ENCODE measurements around the gene ANKRD50.

ANKRD50 gene

GRCh38 chr4:124691801-124692200 lies 20.7 kb downstream of the ANKRD50 start:
- Histone ChIP-seq H3K4me1 (ENCODE audit: insufficient read depth, low read length, severe bottlenecking) (no peaks in the 10 kb centered on the region), H3K9ac (ENCODE audit: low read length) (no peak overlapping the region), H3K9me2 (ENCODE audit: low read depth, low read length) (no peaks in the 10 kb centered on the region), H3F3A (ENCODE audit: insufficient read depth, low read length) (no peaks in the 10 kb centered on the region), H3K36me3 (ENCODE audit: insufficient read depth, low read length) (no peaks in the 10 kb centered on the region), H3K9me3 (ENCODE audit: low read length) (no peaks in the 10 kb centered on the region), H3K4me3 (ENCODE audit: low read depth, low read length, poor library complexity, severe bottlenecking) (no peak overlapping the region), H2AFZ (ENCODE audit: low read length) (no peak overlapping the region), H3K79me2 (ENCODE audit: insufficient read depth, low read length) (no peaks in the 10 kb centered on the region), H3K27ac (ENCODE audit: low read depth, low read length, poor library complexity, severe bottlenecking) (no peak overlapping the region), H3K4me2 (ENCODE audit: low read length) (no peak overlapping the region), H4K20me1 (ENCODE audit: insufficient read depth, low read length) (no peaks in the 10 kb centered on the region), H3K27me3 (ENCODE audit: insufficient read depth, low read length) (no peaks in the 10 kb centered on the region)
- no peak for TF ChIP-seq CTCF (IDR thresholded peaks at IDR 0.05; ENCODE audit: low read length)
- TF ChIP-seq EZH2 (IDR thresholded peaks at IDR 0.05; ENCODE audit: borderline replicate concordance, low read length): no peak

- Histone ChIP-seq H3K4me2 (ENCODE audit: low read length) (no peak overlapping the region), H2AFZ (ENCODE audit: low read length) (no peak overlapping the region), H3F3A (ENCODE audit: insufficient read depth, low read length) (no peaks in the 10 kb centered on the region), H3K9me2 (ENCODE audit: low read depth, low read length) (no peaks in the 10 kb centered on the region), H3K9me3 (ENCODE audit: low read length) (no peaks in the 10 kb centered on the region), H4K20me1 (ENCODE audit: insufficient read depth, low read length) (no peaks in the 10 kb centered on the region), H3K36me3 (ENCODE audit: insufficient read depth, low read length) (no peaks in the 10 kb centered on the region), H3K4me3 (ENCODE audit: low read depth, low read length, poor library complexity, severe bottlenecking) (no peak overlapping the region), H3K4me1 (ENCODE audit: insufficient read depth, low read length, severe bottlenecking) (no peaks in the 10 kb centered on the region), H3K27me3 (ENCODE audit: insufficient read depth, low read length) (no peaks in the 10 kb centered on the region), H3K27ac (ENCODE audit: low read depth, low read length, poor library complexity, severe bottlenecking) (no peak overlapping the region), H3K9ac (ENCODE audit: low read length) (no peak overlapping the region), H3K79me2 (ENCODE audit: insufficient read depth, low read length) (no peaks in the 10 kb centered on the region)
- TF ChIP-seq CTCF (IDR thresholded peaks at IDR 0.05; ENCODE audit: low read length) (no peak), EZH2 (IDR thresholded peaks at IDR 0.05; ENCODE audit: borderline replicate concordance, low read length) (no peak)
Measured at GRCh38 chr4:124686279-124686678, 26.3 kb downstream of the ANKRD50 start.

- no peak overlapping the region for H2AFZ ChIP-seq (ENCODE audit: low read length)
- no peak overlapping the region for H3K4me2 ChIP-seq (ENCODE audit: low read length)
- no peaks in the 10 kb centered on the region for H3K36me3 ChIP-seq (ENCODE audit: insufficient read depth, low read length)
- H3K27ac ChIP-seq (ENCODE audit: low read depth, low read length, poor library complexity, severe bottlenecking): no peak overlapping the region
- no peaks in the 10 kb centered on the region for H3K79me2 ChIP-seq (ENCODE audit: insufficient read depth, low read length)
- H3K9me3 ChIP-seq (ENCODE audit: low read length): no peaks in the 10 kb centered on the region
- H3K27me3 ChIP-seq (ENCODE audit: insufficient read depth, low read length): no peaks in the 10 kb centered on the region
- H3K9me2 ChIP-seq (ENCODE audit: low read depth, low read length): no peaks in the 10 kb centered on the region
- H3K9ac ChIP-seq (ENCODE audit: low read length): no peak overlapping the region
- no peaks in the 10 kb centered on the region for H3F3A ChIP-seq (ENCODE audit: insufficient read depth, low read length)
- H4K20me1 ChIP-seq (ENCODE audit: insufficient read depth, low read length): no peaks in the 10 kb centered on the region
- no peak overlapping the region for H3K4me3 ChIP-seq (ENCODE audit: low read depth, low read length, poor library complexity, severe bottlenecking)
- TF ChIP-seq EZH2 (IDR thresholded peaks at IDR 0.05; ENCODE audit: borderline replicate concordance, low read length) (no peak), CTCF (IDR thresholded peaks at IDR 0.05; ENCODE audit: low read length) (no peak)
- H3K4me1 ChIP-seq (ENCODE audit: insufficient read depth, low read length, severe bottlenecking): no peaks in the 10 kb centered on the region
Measured at GRCh38 chr4:124685851-124686250, 26.7 kb downstream of the ANKRD50 start.
